ENCODE data around the gene KRTAP12-3. TPM values are rescaled to one million over a fixed set of nuclear protein-coding genes. Genes with fewer than 3 reads are reported as not detected.
"Not testable (repeated sequence)": the region's sequence is repeated elsewhere in the genome, so short reads cannot be mapped to it uniquely, and the experiment has no call there.

The KRTAP12-3 gene
- total RNA-seq, 1 donor: not detected

- H3K4me3 ChIP-seq (ENCODE audit: low read depth, low read length): no peak within 1 kb of the TSS
- TF ChIP-seq CTCF (IDR thresholded peaks at IDR 0.05; ENCODE audit: insufficient read depth, low read depth, low read length): no peak
- no peak for DNase-seq (ENCODE audit: low read depth)
Measured at GRCh38 chr21:44626673-44627143, 31.0 kb upstream of the KRTAP12-3 start, which contains the start of gene KRTAP10-9. Gene KRTAP10-9, plus strand, starts transcription at chr21:44627093. Its CDS starts 79 bp downstream, at chr21:44627172.

GRCh38 chr21:44627181-44627822 lies 30.4 kb upstream of the KRTAP12-3 start:
- not testable (repeated sequence) for H3K4me3 ChIP-seq (ENCODE audit: low read depth, low read length); DNase-seq (ENCODE audit: low read depth)

GRCh38 chr21:44627831-44628233 lies 29.9 kb upstream of the KRTAP12-3 start:
- DNase-seq (ENCODE audit: low read depth); H3K4me3 ChIP-seq (ENCODE audit: low read depth, low read length): not testable (repeated sequence)

- TF ChIP-seq CTCF (IDR thresholded peaks at IDR 0.05; ENCODE audit: insufficient read depth, low read depth, low read length): no peak
- DNase-seq (ENCODE audit: low read depth): no peak
Measured at GRCh38 chr21:44628707-44629391, 28.9 kb upstream of the KRTAP12-3 start.

GRCh38 chr21:44630440-44630839 lies 27.3 kb upstream of the KRTAP12-3 start:
- H3K4me3 ChIP-seq (ENCODE audit: low read depth, low read length): no peak overlapping the region
- no peak for DNase-seq (ENCODE audit: low read depth)
- TF ChIP-seq CTCF (IDR thresholded peaks at IDR 0.05; ENCODE audit: insufficient read depth, low read depth, low read length): no peak

More at GRCh38 chr21:44628707-44629391, 28.9 kb upstream of the KRTAP12-3 start:
- H3K4me3 ChIP-seq (ENCODE audit: low read depth, low read length): no peak overlapping the region

GRCh38 chr21:44632067-44632466 lies 25.7 kb upstream of the KRTAP12-3 start:
- no peak overlapping the region for H3K4me3 ChIP-seq (ENCODE audit: low read depth, low read length)
- no peak for TF ChIP-seq CTCF (IDR thresholded peaks at IDR 0.05; ENCODE audit: insufficient read depth, low read depth, low read length)

GRCh38 chr21:44636209-44637017 lies 21.3 kb upstream of the KRTAP12-3 start:
- DNase-seq (ENCODE audit: low read depth): no peak
- no peak for TF ChIP-seq CTCF (IDR thresholded peaks at IDR 0.05; ENCODE audit: insufficient read depth, low read depth, low read length)
- H3K4me3 ChIP-seq (ENCODE audit: low read depth, low read length): no peak overlapping the region

More at GRCh38 chr21:44632067-44632466, 25.7 kb upstream of the KRTAP12-3 start:
- DNase-seq (ENCODE audit: low read depth): no peak

Measured in fibroblast of villous mesenchyme (primary cell).